Measurements from ENCODE around the gene OSBPL5.
"Not testable (repeated sequence)": the region's sequence is repeated elsewhere in the genome, so short reads cannot be mapped to it uniquely, and the experiment has no call there.

Gene OSBPL5

GRCh38 chr11:3121416-3121815, 43.7 kb downstream of the OSBPL5 start:
- no peak for DNase-seq (ENCODE audit: low spot score)

GRCh38 chr11:3120071-3120792, 44.9 kb downstream of the OSBPL5 start:
- DNase-seq (ENCODE audit: low spot score) = no peak

GRCh38 chr11:3119141-3119821, 45.8 kb downstream of the OSBPL5 start:
- no peak for DNase-seq (ENCODE audit: low spot score)

- DNase-seq (ENCODE audit: low spot score) = no peak
These were observed 49.8 kb downstream of the OSBPL5 start for GRCh38 chr11:3115321-3115720.

GRCh38 chr11:3113661-3114060, 51.4 kb downstream of the OSBPL5 start:
- not testable (repeated sequence) for DNase-seq (ENCODE audit: low spot score)

- DNase-seq (ENCODE audit: low spot score) = no peak
These were observed 53.0 kb downstream of the OSBPL5 start for GRCh38 chr11:3111919-3112690.

GRCh38 chr11:3111466-3111865, 53.6 kb downstream of the OSBPL5 start:
- no peak for DNase-seq (ENCODE audit: low spot score)

- peak; percentile 20 for DNase-seq (ENCODE audit: low spot score)
These were observed 55.0 kb downstream of the OSBPL5 start for GRCh38 chr11:3109921-3110706.

- DNase-seq (ENCODE audit: low spot score) = no peak
These were observed 55.7 kb downstream of the OSBPL5 start for GRCh38 chr11:3109434-3109833.

- no peak for DNase-seq (ENCODE audit: low spot score)
These were observed 56.9 kb downstream of the OSBPL5 start for GRCh38 chr11:3108183-3108721.

- no peak for DNase-seq (ENCODE audit: low spot score)
These were observed 57.4 kb downstream of the OSBPL5 start for GRCh38 chr11:3107608-3108182.

- DNase-seq (ENCODE audit: low spot score) = no peak
These were observed 58.2 kb downstream of the OSBPL5 start for GRCh38 chr11:3106736-3107524.

GRCh38 chr11:3105791-3106735, 59.0 kb downstream of the OSBPL5 start:
- DNase-seq (ENCODE audit: low spot score) = no peak

GRCh38 chr11:3104961-3105790, 59.9 kb downstream of the OSBPL5 start:
- DNase-seq (ENCODE audit: low spot score) = no peak

- DNase-seq (ENCODE audit: low spot score) = no peak
These were observed 60.9 kb downstream of the OSBPL5 start for GRCh38 chr11:3104051-3104714.

- no peak for DNase-seq (ENCODE audit: low spot score)
These were observed 62.0 kb downstream of the OSBPL5 start for GRCh38 chr11:3103076-3103475.

GRCh38 chr11:3102641-3102921, 62.5 kb downstream of the OSBPL5 start:
- DNase-seq (ENCODE audit: low spot score) = no peak

GRCh38 chr11:3101921-3102640, 63.0 kb downstream of the OSBPL5 start:
- DNase-seq (ENCODE audit: low spot score) = no peak

Measured in CD4-positive, alpha-beta T cell treated with Interleukin-2 at 100 ng/mL for 4 hours (primary cell).